WERI-Rb-1 (cell line): Measurements from ENCODE around the gene EIF1B.

ENCODE experiments used
- DNase-seq: peaks from one replicate; pipeline ENCODE4 v3.0.0-alpha.2; 2020
- H3K27ac ChIP-seq: fragments of 250-450 bp; sonication (Bioruptor Pico); 2 replicates; pipeline ENCODE4 v1.5.1; 2020; ENCODE audit warnings: mild to moderate bottlenecking, moderate library complexity
- H3K27me3 ChIP-seq: fragments of 250-450 bp; sonication (Bioruptor Pico); 2 replicates; pipeline ENCODE4 v1.5.1; 2021; ENCODE audit warnings: mild to moderate bottlenecking, low read depth, moderate library complexity; ENCODE audit not compliant: insufficient read depth, severe bottlenecking
- H3K36me3 ChIP-seq: fragments of 250-450 bp; sonication (Bioruptor Pico); 2 replicates; pipeline ENCODE4 v1.5.1; 2020; ENCODE audit warnings: mild to moderate bottlenecking, moderate library complexity
- H3K4me3 ChIP-seq: 2 replicates; pipeline ENCODE4 v1.5.1; 2011; ENCODE audit warnings: low read depth, mild to moderate bottlenecking, control low read depth, low read length
- H3K9me3 ChIP-seq: fragments of 250-450 bp; sonication (Bioruptor Pico); 2 replicates; pipeline ENCODE4 v1.5.1; 2021; ENCODE audit warnings: mild to moderate bottlenecking, moderate library complexity; ENCODE audit not compliant: severe bottlenecking
- CTCF ChIP-seq: IDR thresholded peaks from 2 replicates; pipeline ENCODE4 v1.5.1; 2011; ENCODE audit warnings: low read depth, mild to moderate bottlenecking, control low read depth, inconsistent platforms, low read length

Gene EIF1B

DNA sequence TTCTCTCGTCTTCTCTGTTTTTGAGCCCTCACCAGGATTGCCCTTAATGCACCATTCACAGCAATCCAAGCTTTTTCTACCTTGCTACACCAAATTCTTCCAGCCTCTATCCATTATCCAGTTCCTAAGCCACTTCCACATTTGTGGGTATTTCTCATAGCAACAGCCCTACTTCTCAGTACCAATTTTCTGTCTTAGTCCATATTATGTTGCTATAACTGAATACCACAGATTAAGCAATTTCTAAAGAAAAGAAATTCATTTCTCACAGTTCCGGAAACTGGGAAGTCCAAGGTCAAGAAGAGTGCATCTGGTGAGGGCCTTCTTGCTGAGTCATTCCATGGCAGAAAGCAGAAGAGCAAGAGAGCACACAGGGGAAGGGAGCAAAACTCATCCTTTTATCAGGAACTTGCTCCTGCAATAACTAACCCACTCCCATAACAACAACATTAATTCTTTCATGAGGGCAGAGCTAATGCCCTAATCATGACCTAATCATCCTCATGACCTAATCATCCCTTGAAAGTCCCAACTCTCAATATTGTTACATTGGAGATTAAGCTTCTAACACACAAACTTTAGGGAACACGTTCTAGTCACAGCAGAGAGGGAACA is 9.7 kb upstream of the EIF1B start:
- Histone ChIP-seq H3K27me3 (no peaks in the 10 kb centered on the region), H3K4me3 (no peak overlapping the region), H3K9me3 (no peaks in the 10 kb centered on the region), H3K27ac (no peak overlapping the region), H3K36me3 (no peaks in the 10 kb centered on the region)
- DNase-seq = no peak
- TF ChIP-seq CTCF = no peak

DNA sequence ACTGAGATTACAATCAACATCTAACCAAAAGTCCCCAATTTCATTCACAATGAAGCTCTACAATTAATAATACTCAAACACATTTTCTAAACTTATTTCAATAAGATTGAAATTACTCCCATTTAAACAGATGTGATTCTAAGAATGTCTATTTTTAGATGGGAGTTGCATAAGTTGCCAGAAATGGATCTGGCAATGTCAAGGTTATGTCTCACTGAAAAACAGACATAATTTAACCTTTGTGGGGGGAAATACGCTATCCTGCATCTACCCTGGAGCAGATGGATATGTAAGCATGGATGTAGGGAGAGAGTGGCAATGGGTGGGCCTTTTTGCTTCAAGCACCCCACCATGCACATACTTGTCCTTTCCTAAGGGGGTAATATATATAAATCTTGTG is 6.7 kb upstream of the EIF1B start:
- Histone ChIP-seq H3K36me3 (no peaks in the 10 kb centered on the region), H3K4me3 (no peak overlapping the region), H3K27me3 (no peaks in the 10 kb centered on the region), H3K9me3 (no peaks in the 10 kb centered on the region), H3K27ac (no peak overlapping the region)
- no peak for DNase-seq
- TF ChIP-seq CTCF = no peak

DNA sequence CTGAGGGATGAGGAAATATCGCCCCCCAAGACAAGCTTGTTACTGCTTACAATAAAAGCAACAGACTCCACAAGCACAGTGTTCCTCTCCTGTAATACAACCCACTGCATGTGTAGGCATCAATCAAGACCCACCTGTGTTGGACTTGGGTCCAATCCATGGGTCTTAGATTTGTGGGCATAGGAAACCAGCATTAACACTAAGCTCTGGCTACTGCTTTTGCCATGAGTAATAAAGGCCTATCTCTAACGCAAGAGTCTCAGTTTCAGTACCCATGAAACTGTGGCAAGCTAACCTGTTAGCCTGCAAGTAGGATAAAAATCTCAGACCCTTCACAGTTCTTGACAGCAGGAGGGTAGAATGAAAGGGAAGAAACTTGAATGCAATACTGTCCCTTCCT is 5.2 kb upstream of the EIF1B start:
- no peak for DNase-seq
- H3K4me3 ChIP-seq = no peak overlapping the region
- no peaks in the 10 kb centered on the region for H3K36me3 ChIP-seq
- no peaks in the 10 kb centered on the region for H3K9me3 ChIP-seq
- H3K27ac ChIP-seq = no peak overlapping the region
- TF ChIP-seq CTCF = no peak
- no peaks in the 10 kb centered on the region for H3K27me3 ChIP-seq

DNA sequence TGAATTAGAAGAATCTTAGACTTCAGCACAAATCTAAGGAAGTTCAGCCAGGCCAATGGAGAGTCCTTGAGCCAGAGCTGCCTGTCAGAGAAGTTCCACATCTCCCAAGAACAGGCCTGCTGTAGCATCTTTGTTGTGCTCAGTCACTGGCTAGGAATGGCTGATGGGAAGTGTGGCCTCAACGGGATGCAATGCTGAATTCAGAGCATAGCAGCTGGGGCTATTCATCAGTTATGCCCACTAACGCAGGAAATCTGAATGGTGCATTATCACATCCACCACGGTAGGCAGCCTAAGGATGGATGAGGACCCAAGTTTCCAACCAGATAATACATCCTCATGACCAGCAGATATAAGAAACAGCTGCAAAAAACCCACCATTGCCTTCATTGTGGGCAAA is 3.2 kb upstream of the EIF1B start:
- Histone ChIP-seq H3K27me3 (no peaks in the 10 kb centered on the region), H3K27ac (no peak overlapping the region), H3K36me3 (peaks cover 10% of the 10 kb centered on the region), H3K4me3 (no peak overlapping the region), H3K9me3 (no peaks in the 10 kb centered on the region)
- no peak for TF ChIP-seq CTCF
- DNase-seq = no peak

DNA sequence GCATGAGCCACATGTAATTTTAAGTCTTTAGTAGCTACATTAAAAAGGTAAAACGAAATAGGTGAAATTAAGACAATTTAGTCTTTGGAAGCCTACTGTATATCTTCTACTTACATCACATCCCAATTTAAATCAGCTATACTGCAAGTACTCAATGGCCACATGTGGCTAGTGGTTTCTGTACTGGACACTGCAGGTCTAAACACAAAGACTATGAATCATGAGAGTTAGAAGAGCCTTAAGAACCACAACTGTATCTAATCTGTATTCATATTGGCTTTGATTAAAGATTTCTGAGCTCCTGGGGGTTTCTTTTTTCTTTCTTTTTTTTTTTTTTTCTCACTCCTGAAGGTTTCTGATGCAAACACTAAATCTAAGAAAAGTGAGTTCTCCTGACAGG is 2.3 kb upstream of the EIF1B start:
- H3K36me3 ChIP-seq = peaks cover 18% of the 10 kb centered on the region
- no peak for TF ChIP-seq CTCF
- no peaks in the 10 kb centered on the region for H3K9me3 ChIP-seq
- H3K27me3 ChIP-seq = no peaks in the 10 kb centered on the region
- DNase-seq = no peak
- no peak overlapping the region for H3K27ac ChIP-seq
- no peak overlapping the region for H3K4me3 ChIP-seq
